HepG2 (cell line): Measurements from ENCODE around the gene CSH1.
"Not testable (repeated sequence)": the region's sequence is repeated elsewhere in the genome, so short reads cannot be mapped to it uniquely, and the experiment has no call there.

Source experiments
- ATF2 ChIP-seq: sonication (generic); formaldehyde crosslinking; IDR thresholded peaks from 2 replicates; pipeline ENCODE4 v1.4.0; 2020; ENCODE audit warnings: missing genetic modification reagents
- FOXK2 ChIP-seq: fragments of 450-650 bp; IDR thresholded peaks from 2 replicates; pipeline ENCODE4 v1.6.1; 2016
- JUN ChIP-seq: sonication (generic); formaldehyde crosslinking; IDR thresholded peaks from 2 replicates; pipeline ENCODE4 v1.4.0; 2020; ENCODE audit warnings: mild to moderate bottlenecking, missing genetic modification reagents
- POLR2A ChIP-seq, 2 experiments: IDR thresholded peaks; 2 replicates each; pipeline ENCODE4 v1.6.1; 2011; ENCODE audit warnings: low read depth in 2 of 2, low read length in 2 of 2, mild to moderate bottlenecking in 1 of 2, moderate library complexity in 1 of 2; ENCODE audit not compliant: insufficient read depth in 1 of 2
- POLR2AphosphoS5 ChIP-seq: IDR thresholded peaks from 2 replicates; pipeline ENCODE4 v1.6.1; 2012; ENCODE audit warnings: low read depth, low read length
- TOE1 ChIP-seq: sonication (generic); formaldehyde crosslinking; IDR thresholded peaks from 2 replicates; pipeline ENCODE4 v1.4.0; 2020; ENCODE audit warnings: mild to moderate bottlenecking, missing genetic modification reagents
- ZNF629 ChIP-seq: sonication (generic); formaldehyde crosslinking; conservative IDR thresholded peaks from 2 replicates; pipeline ENCODE4 v1.5.0; 2020; ENCODE audit warnings: missing genetic modification reagents
- ZNF644 ChIP-seq: IDR thresholded peaks from 2 replicates; pipeline ENCODE4 v1.6.1; 2016; ENCODE audit warnings: low read depth
- ZNF660 ChIP-seq: sonication (generic); formaldehyde crosslinking; IDR thresholded peaks from 2 replicates; pipeline ENCODE4 v1.5.1; 2020; ENCODE audit warnings: mild to moderate bottlenecking, low read depth, missing genetic modification reagents, borderline replicate concordance

GRCh38 chr17:63922402-63922801 is 26.0 kb upstream of the CSH1 start:
- not testable (repeated sequence) for TF ChIP-seq TOE1 (CRISPR knock-in tag); ZNF629 (CRISPR knock-in tag); FOXK2; POLR2A (IDR thresholded peaks at IDR 0.05; ENCODE audit: insufficient read depth in 1 of 2, low read depth in 2 of 2, low read length in 2 of 2); POLR2AphosphoS5; ZNF644 (CRISPR knock-in tag); ZNF660 (CRISPR knock-in tag); ATF2 (CRISPR knock-in tag); JUN (CRISPR knock-in tag)
